K562 (cell line): ENCODE results near the gene UBASH3A. TPM values are rescaled to one million over a fixed set of nuclear protein-coding genes. Genes with fewer than 3 reads are reported as not detected.

Experiments
- ATAC-seq: fragments of 200-7000 bp; cut with Tn5 transposase; 3 replicates; pipeline ENCODE4 v1.9.1; 2020; ENCODE audit warnings: moderate library complexity
- BruUV-seq: library from RNA; stranded (reverse); fragments of 400-500 nt; replicated peaks from 2 replicates; lab custom pipeline; 2021; lab: Mats Ljungman, UMichigan
- CTCF ChIA-PET: fragments of 300-600 bp; formaldehyde crosslinking; extraction: SDS; loops from one replicate; lab custom pipeline; 2021; ENCODE audit warnings: low intra/inter-chr PET ratio; lab: Yijun Ruan, JAX
- POLR2A ChIA-PET: fragments of 300-600, 350-650 bp; sonication (Branson Sonifier 250); formaldehyde crosslinking; extraction: SDS; loops from one replicate; lab custom pipeline; 2021; ENCODE audit warnings: antibody characterized with exemption, inconsistent platforms; lab: Yijun Ruan, JAX
- DNase-seq, 4 experiments: peaks; one replicate each; pipeline versions ENCODE4 v3.0.0 to v3.0.0-alpha.2; 2011 to 2018; ENCODE audit warnings: low spot score in 3 of 4, mixed read lengths in 3 of 4; ENCODE audit errors: extremely low read depth in 1 of 4
- FAIRE-seq: peaks from 2 replicates; lab custom pipeline; 2011; peaks lifted over from hg19 to GRCh38; lab: Jason Lieb, UNC
- H2AFZ ChIP-seq: 2 replicates; pipeline ENCODE4 v1.6.0; 2011; ENCODE audit warnings: low read depth, low read length, control low read depth, inconsistent platforms
- H3K27ac ChIP-seq: fragments of 200-600 bp; 3 replicates; pipeline ENCODE4 v1.8.0; 2011; ENCODE audit warnings: low read depth, mild to moderate bottlenecking, control low read depth, inconsistent platforms, low read length, moderate library complexity, mixed read lengths; ENCODE audit errors: extremely low read depth
- H3K27me3 ChIP-seq, 2 experiments: fragments of 300-600 bp in 1 of 2; 2 replicates in 1 of 2; 3 replicates in 1 of 2; pipeline versions ENCODE4 v1.6.0 to v1.8.0; 2011; ENCODE audit warnings: inconsistent platforms in 2 of 2, low read length in 2 of 2, mild to moderate bottlenecking in 1 of 2, mixed read lengths in 1 of 2, moderate library complexity in 1 of 2; ENCODE audit not compliant: control insufficient read depth in 2 of 2, insufficient read depth in 2 of 2
- H3K36me3 ChIP-seq: fragments of 300-600 bp; 3 replicates; pipeline ENCODE4 v1.8.0; 2011; ENCODE audit warnings: mild to moderate bottlenecking, low read length, inconsistent platforms; ENCODE audit not compliant: control insufficient read depth, insufficient read depth
- H3K4me1 ChIP-seq, 2 experiments: fragments of 200-600 bp in 1 of 2; replicated peaks in 1 of 2; 2 replicates in 1 of 2; 3 replicates in 1 of 2; pipeline versions ENCODE4 v1.5.1 to v1.8.0; 2011; ENCODE audit warnings: inconsistent platforms in 2 of 2, low read length in 2 of 2, mild to moderate bottlenecking in 1 of 2, mixed read lengths in 1 of 2, moderate library complexity in 1 of 2; ENCODE audit not compliant: control insufficient read depth in 2 of 2, insufficient read depth in 2 of 2
- H3K4me2 ChIP-seq: 2 replicates; pipeline ENCODE4 v1.6.1; 2011; ENCODE audit warnings: low read length, control low read depth, inconsistent platforms, mixed read lengths; ENCODE audit not compliant: insufficient read depth
- H3K4me3 ChIP-seq: fragments of 200-600 bp; sonication (generic), shearing (Covaris generic); 2 replicates; pipeline ENCODE4 v1.5.1; 2016; ENCODE audit warnings: control low read depth, inconsistent platforms
- H3K79me2 ChIP-seq: fragments of 200-600 bp; 3 replicates; pipeline ENCODE4 v1.8.0; 2011; ENCODE audit warnings: low read length, inconsistent platforms; ENCODE audit not compliant: control insufficient read depth, insufficient read depth
- H3K9ac ChIP-seq, 2 experiments: 2 replicates each; pipeline versions ENCODE4 v1.6.0 to v1.6.1; 2011; ENCODE audit warnings: low read depth in 2 of 2, low read length in 2 of 2, control low read depth in 1 of 2, inconsistent platforms in 1 of 2, mild to moderate bottlenecking in 1 of 2, mixed read lengths in 1 of 2; ENCODE audit not compliant: insufficient read depth in 1 of 2
- H3K9me1 ChIP-seq: one replicate; pipeline ENCODE4 v1.6.0; 2011; ENCODE audit warnings: inconsistent platforms, mild to moderate bottlenecking, low read length, moderate library complexity; ENCODE audit not compliant: control insufficient read depth, insufficient read depth
- H3K9me3 ChIP-seq: replicated peaks from 2 replicates; pipeline ENCODE4 v1.5.1; 2011; ENCODE audit warnings: low read depth, low read length, inconsistent platforms; ENCODE audit not compliant: control insufficient read depth, insufficient read depth
- H4K20me1 ChIP-seq: replicated peaks from 2 replicates; pipeline ENCODE4 v1.6.1; 2011; ENCODE audit warnings: low read length, inconsistent platforms, mixed read lengths; ENCODE audit not compliant: control insufficient read depth, insufficient read depth
- ARHGAP35 ChIP-seq: fragments of 450-650 bp; IDR thresholded peaks from 2 replicates; pipeline ENCODE4 v1.6.1; 2018; ENCODE audit not compliant: partially characterized antibody
- BRCA1 ChIP-seq, 2 experiments: fragments of 450-650 bp in 1 of 2; sonication (generic) in 1 of 2; formaldehyde crosslinking in 1 of 2; IDR thresholded peaks; 2 replicates each; pipeline versions ENCODE4 v1.5.0 to v1.6.1; 2017 to 2020; ENCODE audit warnings: mild to moderate bottlenecking in 1 of 2, missing genetic modification reagents in 1 of 2
- CTBP1 ChIP-seq: fragments of 450-650 bp; IDR thresholded peaks from 2 replicates; pipeline ENCODE4 v1.6.1; 2016; ENCODE audit warnings: borderline replicate concordance
- GABPA ChIP-seq: fragments of 200-800 bp; sonication (Bioruptor generic); conservative IDR thresholded peaks from 2 replicates; pipeline ENCODE4 v1.6.1; 2016; ENCODE audit warnings: low read depth, missing genetic modification characterization, missing compliant biosample characterization
- ILK ChIP-seq: fragments of 450-650 bp; IDR thresholded peaks from 2 replicates; pipeline ENCODE4 v1.6.1; 2016; ENCODE audit warnings: missing genetic modification characterization, low read depth, mild to moderate bottlenecking, missing compliant biosample characterization, moderate library complexity, borderline replicate concordance
- KLF16 ChIP-seq: IDR thresholded peaks from 2 replicates; pipeline ENCODE4 v1.6.1; 2016; ENCODE audit warnings: antibody characterized with exemption
- NR3C1 ChIP-seq: sonication (generic); formaldehyde crosslinking; IDR thresholded peaks from 2 replicates; pipeline ENCODE4 v1.8.1; 2022; ENCODE audit warnings: missing genetic modification reagents
- POU5F1 ChIP-seq: fragments of 150-350 bp; IDR thresholded peaks from 2 replicates; pipeline ENCODE4 v1.6.1; 2014; ENCODE audit warnings: borderline replicate concordance, low read length, low read depth, mild to moderate bottlenecking; ENCODE audit not compliant: partially characterized antibody
- RBBP5 ChIP-seq: fragments of 200-600 bp; sonication (generic); IDR thresholded peaks from 2 replicates; pipeline ENCODE4 v1.6.1; 2012; ENCODE audit warnings: borderline replicate concordance, mild to moderate bottlenecking, low read length, control low read depth, inconsistent platforms; ENCODE audit not compliant: insufficient read depth, poor library complexity, severe bottlenecking
- SETDB1 ChIP-seq: IDR thresholded peaks from one replicate; pipeline ENCODE4 v1.6.1; 2012; ENCODE audit warnings: low read length, control low read depth, inconsistent platforms
- SRSF1 ChIP-seq: fragments of 200-400 bp; formaldehyde crosslinking; IDR thresholded peaks from 2 replicates; pipeline ENCODE4 v1.6.1; 2017; ENCODE audit warnings: mild to moderate bottlenecking, low read depth, low read length, moderate library complexity
- TAF9B ChIP-seq: fragments of 450-650 bp; IDR thresholded peaks from 2 replicates; pipeline ENCODE4 v1.6.1; 2018; ENCODE audit warnings: mild to moderate bottlenecking; ENCODE audit not compliant: partially characterized antibody
- YY1 ChIP-seq, 3 experiments: IDR thresholded peaks; 2 replicates each; pipeline ENCODE4 v1.6.1; 2011; ENCODE audit warnings: low read length in 2 of 3, mild to moderate bottlenecking in 2 of 3, moderate library complexity in 2 of 3, borderline replicate concordance in 1 of 3, control low read depth in 1 of 3, low read depth in 1 of 3; ENCODE audit not compliant: insufficient read depth in 3 of 3, insufficient replicate concordance in 2 of 3, control insufficient read depth in 1 of 3, insufficient read length in 1 of 3; ENCODE audit errors: extremely low read depth in 1 of 3
- ZNF274 ChIP-seq: IDR thresholded peaks from 2 replicates; pipeline ENCODE4 v1.6.1; 2011; ENCODE audit warnings: low read depth, mild to moderate bottlenecking, low read length, moderate library complexity, borderline replicate concordance
- ZNF57 ChIP-seq: fragments of 450-650 bp; formaldehyde crosslinking; IDR thresholded peaks from 2 replicates; pipeline ENCODE4 v1.4.0; 2020; ENCODE audit warnings: mild to moderate bottlenecking, moderate library complexity
- ZNF586 ChIP-seq: fragments of 450-650 bp; formaldehyde crosslinking; conservative IDR thresholded peaks from 2 replicates; pipeline ENCODE4 v1.4.0; 2020; ENCODE audit warnings: mild to moderate bottlenecking, moderate library complexity
- ZNF668 ChIP-seq: fragments of 250-450 bp; sonication (Bioruptor Pico); IDR thresholded peaks from 2 replicates; pipeline ENCODE4 v1.8.0; 2022; ENCODE audit warnings: mild to moderate bottlenecking, inconsistent platforms
- WGBS: fragments of 100-300 bp; shearing (Covaris generic); methylation state at CpG from one replicate; pipeline ENCODE4 v1.1.6; 2016; ENCODE audit warnings: low coverage, mixed read lengths; ENCODE audit not compliant: insufficient coverage; ENCODE audit errors: missing lambda C conversion rate; 5-methylcytosine and 5-hydroxymethylcytosine counted together
- in situ Hi-C: fragments of 300-500 bp; cut with MboI; formaldehyde crosslinking; loops from 4 replicates; pipeline ENCODE4 v1.15.0; 2018; ENCODE audit warnings: inconsistent platforms, mixed read lengths
- intact Hi-C: fragments of 100-400 bp; cut with micrococcal nuclease; formaldehyde crosslinking; loops from 2 replicates; pipeline ENCODE4 v1.14.2; 2022
- polyA plus RNA-seq, 8 experiments: library from polyadenylated mRNA; depleted of rRNA in 4 of 8; stranded (reverse) in 5 of 8; unstranded in 3 of 8; fragments of >200 nt; fragmentation: Nextera tagmentation in 2 of 8; fragmentation: Illumina TruSeq in 1 of 8; extraction: Ambion mirVana in 2 of 8; extraction: Trizol in 1 of 8; gene quantifications; 2 replicates each; pipeline versions ENCODE4 v1.2.1 to v1.2.3, GENCODE V29; 2011 to 2014; ENCODE audit warnings: inconsistent platforms in 1 of 8, missing spikeins in 1 of 8
- total RNA-seq, 7 experiments: library from RNA; depleted of rRNA in 6 of 7; stranded (reverse); fragments of >200 nt in 6 of 7; fragmentation: Illumina TruSeq in 2 of 7; extraction: Trizol in 2 of 7; gene quantifications; 2 replicates each; pipeline versions ENCODE4 v1.2.1 to v1.2.3, GENCODE V29; 2011 to 2021; ENCODE audit warnings: low replicate concordance in 1 of 7
- TF ChIP-seq, protein P1 (sequence below): fragments of 200-400 bp; formaldehyde crosslinking; IDR thresholded peaks from 2 replicates; pipeline ENCODE4 v1.6.1; 2017; ENCODE audit warnings: mild to moderate bottlenecking, low read depth, low read length, moderate library complexity

Gene UBASH3A
- total and polyA plus RNA-seq, 9 of the 15 experiments (the other 6 are each of a cell fraction or from before 2014, with no cell fraction given): 0.23 to 1.8 (median 1.1) TPM

DNA sequence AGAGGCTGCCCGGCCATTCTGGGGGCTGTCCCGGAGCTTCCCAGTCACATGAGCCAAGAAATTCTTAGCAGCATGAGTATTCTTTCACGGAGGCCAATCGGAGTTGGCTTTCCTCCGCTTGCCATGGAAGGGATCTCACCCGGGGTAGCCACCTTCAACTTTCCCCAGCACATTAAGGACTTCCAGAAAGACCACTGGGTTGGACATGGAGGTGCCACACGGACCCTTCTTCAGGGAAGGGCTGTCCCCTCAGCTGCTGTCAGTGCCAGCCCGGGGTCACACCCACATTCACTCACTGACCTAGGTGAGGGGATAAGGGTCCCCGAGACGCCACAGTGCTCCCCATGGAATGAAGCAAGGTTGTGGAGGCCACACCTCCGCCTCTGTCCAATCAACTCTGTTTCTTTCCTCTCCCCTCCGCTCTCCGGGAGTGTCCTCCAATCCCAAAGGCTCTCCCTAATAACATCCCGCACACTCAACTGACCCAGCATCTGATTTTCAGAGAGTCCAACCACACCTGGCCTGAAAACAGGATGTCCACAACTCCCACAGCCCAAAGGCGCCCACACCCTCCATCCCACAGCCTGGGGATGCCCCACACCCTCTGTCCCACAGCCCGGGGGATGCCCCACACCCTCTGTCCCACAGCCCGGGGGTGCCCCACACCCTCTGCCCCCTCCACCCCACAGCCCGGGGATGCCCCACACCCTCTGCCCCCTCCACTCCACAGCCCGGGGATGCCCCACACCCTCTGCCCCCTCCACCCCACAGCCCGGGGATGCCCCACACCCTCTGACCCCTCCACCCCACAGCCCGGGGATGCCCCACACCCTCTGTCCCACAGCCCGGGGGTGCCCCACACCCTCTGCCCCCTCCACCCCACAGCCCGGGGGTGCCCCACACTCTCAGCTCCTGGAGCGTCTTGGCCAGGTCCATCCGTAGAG is 73.0 kb downstream of the UBASH3A start (continued):
- TF ChIP-seq ILK (tag) (no peak), CTBP1 (no peak), SRSF1 (no peak), ZNF668 (CRISPR knock-in tag) (no peak), SETDB1 (no peak), ZNF586 (no peak), ZNF274 (no peak), KLF16 (no peak), NR3C1 (CRISPR knock-in tag) (no peak), GABPA (tag) (no peak), ZNF57 (CRISPR knock-in tag) (no peak), ARHGAP35 (no peak)

DNA sequence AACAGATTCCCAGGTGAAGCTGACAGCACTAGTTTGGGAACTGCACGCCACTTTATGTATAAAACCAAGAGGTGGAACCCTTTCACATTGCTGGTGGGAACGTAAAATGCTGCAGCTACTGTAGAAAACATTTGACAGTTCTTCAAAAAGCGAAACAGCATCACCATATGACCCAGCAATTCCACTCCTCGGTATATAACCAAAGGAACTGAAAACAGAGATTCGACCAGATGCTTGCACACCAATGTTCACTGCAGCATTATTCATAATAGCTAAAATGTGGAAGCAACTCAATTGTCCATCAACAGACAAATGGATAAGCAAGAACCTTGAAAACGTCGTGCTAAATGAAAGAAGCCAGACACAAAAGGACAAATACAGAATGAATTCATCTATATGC is 74.8 kb downstream of the UBASH3A start:
- H3K4me3 ChIP-seq: no peak overlapping the region
- no peaks in the 10 kb centered on the region for H3K9me3 ChIP-seq
- no peak for DNase-seq
- no peak for ATAC-seq
- H3K36me3 ChIP-seq: no peaks in the 10 kb centered on the region
- CTCF ChIA-PET: no interaction called here
- H2AFZ ChIP-seq: no peak overlapping the region
- no TSS peak for BruUV-seq
- in situ Hi-C loops: no loop called here
- no peaks in the 10 kb centered on the region for H4K20me1 ChIP-seq
- H3K9me1 ChIP-seq: no peaks in the 10 kb centered on the region
- H3K9ac ChIP-seq: no peak overlapping the region
- peaks cover 54 to 68% of the 10 kb centered on the region in 2 experiments for H3K27me3 ChIP-seq
- no peak overlapping the region for H3K27ac ChIP-seq
- no peaks in the 10 kb centered on the region for H3K79me2 ChIP-seq
- POLR2A ChIA-PET: interaction anchor here (0.6 to 1.0 kb wide), 2 partner anchors 36 to 65 kb away, joined by 3 read pairs; no protein-coding TSS in a partner anchor
- WGBS: under 1% methylated on average over 7 of the region's 7 CpGs
- no peak overlapping the region for H3K4me2 ChIP-seq
- H3K4me1 ChIP-seq: no peaks in the 10 kb centered on the region
- FAIRE-seq: no peak
- intact Hi-C loops: no loop called here
- TF ChIP-seq RBBP5: no peak
- TF ChIP-seq, protein P1, sequence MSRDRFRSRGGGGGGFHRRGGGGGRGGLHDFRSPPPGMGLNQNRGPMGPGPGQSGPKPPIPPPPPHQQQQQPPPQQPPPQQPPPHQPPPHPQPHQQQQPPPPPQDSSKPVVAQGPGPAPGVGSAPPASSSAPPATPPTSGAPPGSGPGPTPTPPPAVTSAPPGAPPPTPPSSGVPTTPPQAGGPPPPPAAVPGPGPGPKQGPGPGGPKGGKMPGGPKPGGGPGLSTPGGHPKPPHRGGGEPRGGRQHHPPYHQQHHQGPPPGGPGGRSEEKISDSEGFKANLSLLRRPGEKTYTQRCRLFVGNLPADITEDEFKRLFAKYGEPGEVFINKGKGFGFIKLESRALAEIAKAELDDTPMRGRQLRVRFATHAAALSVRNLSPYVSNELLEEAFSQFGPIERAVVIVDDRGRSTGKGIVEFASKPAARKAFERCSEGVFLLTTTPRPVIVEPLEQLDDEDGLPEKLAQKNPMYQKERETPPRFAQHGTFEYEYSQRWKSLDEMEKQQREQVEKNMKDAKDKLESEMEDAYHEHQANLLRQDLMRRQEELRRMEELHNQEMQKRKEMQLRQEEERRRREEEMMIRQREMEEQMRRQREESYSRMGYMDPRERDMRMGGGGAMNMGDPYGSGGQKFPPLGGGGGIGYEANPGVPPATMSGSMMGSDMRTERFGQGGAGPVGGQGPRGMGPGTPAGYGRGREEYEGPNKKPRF: no peak
- TF ChIP-seq POU5F1: no peak
- TF ChIP-seq TAF9B: no peak
- no peak for TF ChIP-seq BRCA1 (IDR thresholded peaks at IDR 0.05)
- no peak for TF ChIP-seq BRCA1 (CRISPR knock-in tag; IDR thresholded peaks at IDR 0.05)
- TF ChIP-seq YY1 (IDR thresholded peaks at IDR 0.05; ENCODE audit: borderline replicate concordance in 1 of 3, control insufficient read depth in 1 of 3, extremely low read depth in 1 of 3, insufficient read depth in 3 of 3, insufficient read length in 1 of 3, insufficient replicate concordance in 2 of 3, low read depth in 1 of 3, low read length in 2 of 3): no peak
